CD4-positive, alpha-beta T cell (primary cell): ENCODE results near the gene KIF21B. TPM values are rescaled to one million over a fixed set of nuclear protein-coding genes. Genes with fewer than 3 reads are reported as not detected.

Experiments used
- ATAC-seq: fragments of 200-7000 bp; cut with Tn5 transposase; one replicate; pipeline ENCODE4 v1.10.0; 2022; ENCODE audit warnings: mild to moderate bottlenecking; ENCODE audit not compliant: poor library complexity
- CTCF ChIA-PET: fragments of 350-600 bp; sonication (Branson Sonifier 250); formaldehyde crosslinking; loops from one replicate; lab custom pipeline; 2021; ENCODE audit warnings: antibody characterized with exemption, inconsistent platforms; lab: Charles Lee
- POLR2A ChIA-PET: fragments of 350-600 bp; sonication (Branson Sonifier 250); formaldehyde crosslinking; loops from one replicate; lab custom pipeline; 2021; ENCODE audit warnings: antibody characterized with exemption, inconsistent platforms; lab: Charles Lee
- DNase-seq, 14 experiments: peaks; one replicate each; pipeline ENCODE4 v3.0.0-alpha.2; 2013 to 2020; ENCODE audit warnings: mixed read lengths in 2 of 14
- H3K27ac ChIP-seq, 2 donors: one replicate each; pipeline versions ENCODE4 v1.5.1 to v1.7.0; 2013; ENCODE audit warnings: low read length in 2 of 2, low read depth in 1 of 2, mild to moderate bottlenecking in 1 of 2
- H3K27me3 ChIP-seq, 2 experiments: 1 replicate in 1 of 2; 2 replicates in 1 of 2; pipeline versions ENCODE4 v1.6.1 to v1.7.0; 2013; ENCODE audit warnings: low read length in 2 of 2, control low read depth in 1 of 2, mild to moderate bottlenecking in 1 of 2, moderate library complexity in 1 of 2; ENCODE audit not compliant: insufficient read depth in 2 of 2, control insufficient read depth in 1 of 2
- H3K36me3 ChIP-seq: one replicate; pipeline ENCODE4 v1.6.1; 2013; ENCODE audit warnings: low read length, control low read depth; ENCODE audit not compliant: insufficient read depth
- H3K4me1 ChIP-seq: one replicate; pipeline ENCODE4 v1.6.1; 2013; ENCODE audit warnings: low read length, control low read depth; ENCODE audit not compliant: insufficient read depth
- H3K4me3 ChIP-seq: one replicate; pipeline ENCODE4 v1.5.1; 2013; ENCODE audit warnings: mild to moderate bottlenecking, low read length, moderate library complexity
- H3K9me3 ChIP-seq, 2 experiments: 1 replicate in 1 of 2; 2 replicates in 1 of 2; pipeline versions ENCODE4 v1.6.1 to v1.7.0; 2013; ENCODE audit warnings: low read length in 2 of 2, mild to moderate bottlenecking in 2 of 2, control low read depth in 1 of 2, moderate library complexity in 1 of 2; ENCODE audit not compliant: control insufficient read depth in 1 of 2, insufficient read depth in 1 of 2
- H3K27ac Mint-ChIP-seq: one replicate; pipeline ENCODE4 v1.8.0; 2020; ENCODE audit warnings: mixed read lengths
- H3K27me3 Mint-ChIP-seq: one replicate; pipeline ENCODE4 v1.8.0; 2021; ENCODE audit warnings: mixed read lengths
- H3K36me3 Mint-ChIP-seq: one replicate; pipeline ENCODE4 v1.8.0; 2021; ENCODE audit warnings: low read depth, mixed read lengths
- H3K4me1 Mint-ChIP-seq: one replicate; pipeline ENCODE4 v1.8.0; 2021; ENCODE audit warnings: low read depth, mixed read lengths
- H3K4me3 Mint-ChIP-seq: one replicate; pipeline ENCODE4 v1.8.0; 2020; ENCODE audit warnings: mild to moderate bottlenecking, mixed read lengths
- H3K9me3 Mint-ChIP-seq: one replicate; pipeline ENCODE4 v1.8.0; 2020; ENCODE audit warnings: mixed read lengths
- intact Hi-C, 2 experiments: fragments of 100-400 bp; cut with DNase I in 1 of 2; cut with micrococcal nuclease in 1 of 2; formaldehyde crosslinking; loops; one replicate each; pipeline versions ENCODE4 v1.15.1 to v1.9.0; 2023 to 2025; cut with DNase I, micrococcal nuclease
- total RNA-seq, 174 experiments: library from RNA in 2 of 174; stranded (reverse) in 2 of 174; gene quantifications; one replicate each; pipeline ENCODE4 v1.2.3 and lab custom pipeline; 2021 to 2026
- TF ChIP-seq, protein P1 (sequence below): fragments of 200-600 bp; IDR thresholded peaks from one replicate; pipeline ENCODE4 v1.8.0; 2022; ENCODE audit warnings: antibody characterized with exemption, mild to moderate bottlenecking

Gene KIF21B
- total RNA-seq, 2 experiments from 2014 or later: 64.5 to 65.4 TPM

DNA sequence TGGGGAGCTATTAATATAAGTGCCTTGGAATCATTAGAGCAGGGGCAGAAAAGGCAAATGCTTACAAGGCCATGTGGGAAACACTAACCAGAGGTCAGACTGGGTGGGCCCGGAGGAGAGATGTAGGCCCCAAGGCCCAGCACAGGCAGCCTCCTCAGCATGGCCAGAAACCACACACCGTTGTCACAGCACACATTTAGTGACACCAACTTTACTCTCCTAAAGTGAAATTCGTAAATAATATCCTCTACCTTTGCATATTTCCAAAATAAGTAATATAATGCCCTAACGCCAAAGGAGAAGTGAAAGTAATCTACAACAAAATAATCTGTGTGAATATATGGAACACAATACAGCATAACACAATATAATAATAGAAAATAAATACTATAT, 62.6 kb downstream of the KIF21B start:
- Histone ChIP-seq H3K4me3 (no peak overlapping the region), H3K4me1 (no peaks in the 10 kb centered on the region), H3K27me3 (no peaks in the 10 kb centered on the region), H3K27ac (no peak overlapping the region), H3K36me3 (no peaks in the 10 kb centered on the region), H3K9me3 (no peaks in the 10 kb centered on the region)
- Mint-ChIP-seq H3K27me3 (no peaks in the 10 kb centered on the region), H3K4me1 (no peaks in the 10 kb centered on the region), H3K9me3 (no peaks in the 10 kb centered on the region), H3K4me3 (no peak overlapping the region), H3K27ac (no peak overlapping the region), H3K36me3 (peaks cover 4% of the 10 kb centered on the region)
- TF ChIP-seq, protein P1, sequence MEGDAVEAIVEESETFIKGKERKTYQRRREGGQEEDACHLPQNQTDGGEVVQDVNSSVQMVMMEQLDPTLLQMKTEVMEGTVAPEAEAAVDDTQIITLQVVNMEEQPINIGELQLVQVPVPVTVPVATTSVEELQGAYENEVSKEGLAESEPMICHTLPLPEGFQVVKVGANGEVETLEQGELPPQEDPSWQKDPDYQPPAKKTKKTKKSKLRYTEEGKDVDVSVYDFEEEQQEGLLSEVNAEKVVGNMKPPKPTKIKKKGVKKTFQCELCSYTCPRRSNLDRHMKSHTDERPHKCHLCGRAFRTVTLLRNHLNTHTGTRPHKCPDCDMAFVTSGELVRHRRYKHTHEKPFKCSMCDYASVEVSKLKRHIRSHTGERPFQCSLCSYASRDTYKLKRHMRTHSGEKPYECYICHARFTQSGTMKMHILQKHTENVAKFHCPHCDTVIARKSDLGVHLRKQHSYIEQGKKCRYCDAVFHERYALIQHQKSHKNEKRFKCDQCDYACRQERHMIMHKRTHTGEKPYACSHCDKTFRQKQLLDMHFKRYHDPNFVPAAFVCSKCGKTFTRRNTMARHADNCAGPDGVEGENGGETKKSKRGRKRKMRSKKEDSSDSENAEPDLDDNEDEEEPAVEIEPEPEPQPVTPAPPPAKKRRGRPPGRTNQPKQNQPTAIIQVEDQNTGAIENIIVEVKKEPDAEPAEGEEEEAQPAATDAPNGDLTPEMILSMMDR: no peak
- ChIA-PET POLR2A (no interaction called here), CTCF (interaction anchor here (1.6 kb wide), 1 partner anchor 11 kb away, joined by 4 read pairs; no protein-coding TSS in a partner anchor)
- DNase-seq: no peak
- intact Hi-C loops: no loop called here
- no peak for ATAC-seq

DNA sequence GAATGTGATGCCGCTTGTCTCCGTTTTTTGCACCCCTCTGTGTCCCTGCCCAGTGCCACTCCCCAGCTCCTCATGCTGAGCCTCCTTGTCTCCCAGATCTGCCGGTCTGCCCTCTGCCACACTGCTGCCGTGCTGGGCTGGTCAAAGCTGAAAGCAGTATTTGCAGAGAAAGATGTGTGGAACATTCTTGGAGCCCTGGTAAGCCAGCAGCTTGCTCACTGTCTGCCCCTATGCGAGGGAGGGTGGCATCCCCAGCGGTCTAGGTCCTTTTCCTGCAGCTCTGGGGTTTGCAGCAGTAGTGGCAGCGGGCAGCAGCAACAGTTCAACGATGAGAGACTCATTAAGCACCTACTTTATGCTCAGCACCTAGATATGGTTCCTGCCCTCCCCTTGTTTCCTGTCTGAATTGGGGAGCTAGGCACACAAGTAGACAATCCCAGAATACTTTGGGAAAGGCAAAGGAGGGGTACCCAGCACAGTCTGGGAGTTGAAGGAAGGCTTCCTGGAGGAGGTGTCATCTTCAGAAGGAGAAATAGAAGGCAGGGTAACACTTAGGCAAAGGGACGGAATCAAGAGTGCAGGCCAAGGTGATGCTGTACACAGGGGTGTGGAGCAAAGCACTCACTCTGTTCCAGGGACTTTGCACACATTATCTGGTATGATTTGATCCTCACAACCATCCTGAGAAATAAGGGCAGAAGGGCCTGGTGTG, 63.1 kb downstream of the KIF21B start:
- Histone ChIP-seq H3K27ac (no peak overlapping the region), H3K9me3 (no peaks in the 10 kb centered on the region), H3K27me3 (no peaks in the 10 kb centered on the region), H3K36me3 (no peaks in the 10 kb centered on the region), H3K4me3 (no peak overlapping the region), H3K4me1 (no peaks in the 10 kb centered on the region)
- no peak overlapping the region for H3K4me3 Mint-ChIP-seq
- ATAC-seq (no peak), DNase-seq (no peak)
- H3K36me3 Mint-ChIP-seq: peaks cover 4% of the 10 kb centered on the region
- no peak overlapping the region for H3K27ac Mint-ChIP-seq
- POLR2A ChIA-PET: no interaction called here
- TF ChIP-seq, protein P1: no peak
- no peaks in the 10 kb centered on the region for H3K27me3 Mint-ChIP-seq
- CTCF ChIA-PET: interaction anchor here (1.6 kb wide), 1 partner anchor 12 kb away, joined by 4 read pairs; no protein-coding TSS in a partner anchor
- no peaks in the 10 kb centered on the region for H3K4me1 Mint-ChIP-seq
- H3K9me3 Mint-ChIP-seq: no peaks in the 10 kb centered on the region
- intact Hi-C loops: no loop called here

GRCh38 chr1:200959411-200959921, 64.0 kb downstream of the KIF21B start:
- H3K27ac Mint-ChIP-seq: no peak overlapping the region
- CTCF ChIA-PET: interaction anchor here (1.6 kb wide), 1 partner anchor 13 kb away, joined by 4 read pairs; no protein-coding TSS in a partner anchor

More at GRCh38 chr1:200959411-200959921, 64.0 kb downstream of the KIF21B start:
- Mint-ChIP-seq H3K36me3 (no peaks in the 10 kb centered on the region), H3K9me3 (no peaks in the 10 kb centered on the region), H3K4me3 (no peak overlapping the region), H3K4me1 (no peaks in the 10 kb centered on the region), H3K27me3 (no peaks in the 10 kb centered on the region)
- no peaks in the 10 kb centered on the region for H3K4me1 ChIP-seq
- no peaks in the 10 kb centered on the region for H3K9me3 ChIP-seq
- POLR2A ChIA-PET: no interaction called here
- intact Hi-C loops: no loop called here
- no peak overlapping the region for H3K4me3 ChIP-seq
- H3K27ac ChIP-seq: no peak overlapping the region
- H3K27me3 ChIP-seq: no peaks in the 10 kb centered on the region
- TF ChIP-seq, protein P1: no peak
- ATAC-seq (no peak), DNase-seq (no peak)
- H3K36me3 ChIP-seq: no peaks in the 10 kb centered on the region
